HepG2 (cell line): Measurements from ENCODE around the gene MTHFR. TPM values are rescaled to one million over a fixed set of nuclear protein-coding genes. Genes with fewer than 3 reads are reported as not detected.
A peak's percentile ranks its signal among the peaks of the same experiment; 100 is the strongest.

ENCODE experiments used
- ATF7 ChIP-seq, 2 experiments: fragments of 450-650 bp in 1 of 2; sonication (generic) in 1 of 2; formaldehyde crosslinking in 1 of 2; IDR thresholded peaks; 2 replicates each; pipeline versions ENCODE4 v1.4.0 to v1.6.1; 2016 to 2020; ENCODE audit warnings: antibody characterized with exemption in 1 of 2, mild to moderate bottlenecking in 1 of 2, missing genetic modification reagents in 1 of 2
- PRDM10 ChIP-seq: sonication (generic); formaldehyde crosslinking; IDR thresholded peaks from 2 replicates; pipeline ENCODE4 v1.4.0; 2020; ENCODE audit warnings: low read depth, missing genetic modification reagents
- SP5 ChIP-seq: IDR thresholded peaks from 2 replicates; pipeline ENCODE4 v1.6.1; 2016; ENCODE audit warnings: low read depth, borderline replicate concordance
- SPEN ChIP-seq: sonication (generic); formaldehyde crosslinking; IDR thresholded peaks from 2 replicates; pipeline ENCODE4 v1.5.1; 2020; ENCODE audit warnings: low read depth, mild to moderate bottlenecking, missing genetic modification reagents
- TGIF2 ChIP-seq: IDR thresholded peaks from 2 replicates; pipeline ENCODE4 v1.6.1; 2016; ENCODE audit warnings: control low read depth, missing compliant biosample characterization
- ZFP36L2 ChIP-seq: sonication (generic); formaldehyde crosslinking; IDR thresholded peaks from 2 replicates; pipeline ENCODE4 v1.4.0; 2020; ENCODE audit warnings: missing genetic modification reagents
- ZHX2 ChIP-seq, 2 experiments: sonication (generic) in 1 of 2; formaldehyde crosslinking in 1 of 2; IDR thresholded peaks; 2 replicates each; pipeline versions ENCODE4 v1.6.1 to v1.9.0; 2014 to 2022; ENCODE audit warnings: antibody characterized with exemption in 1 of 2, borderline replicate concordance in 1 of 2, inconsistent platforms in 1 of 2, low read depth in 1 of 2, missing genetic modification reagents in 1 of 2
- ZNF276 ChIP-seq: sonication (generic); formaldehyde crosslinking; IDR thresholded peaks from 2 replicates; pipeline ENCODE4 v1.4.0; 2020; ENCODE audit warnings: mild to moderate bottlenecking, low read depth, missing genetic modification reagents
- ZNF282 ChIP-seq: fragments of 450-650 bp; IDR thresholded peaks from 2 replicates; pipeline ENCODE4 v1.6.1; 2018; ENCODE audit not compliant: partially characterized antibody
- ZNF326 ChIP-seq: sonication (generic); formaldehyde crosslinking; IDR thresholded peaks from 2 replicates; pipeline ENCODE4 v1.4.0; 2020; ENCODE audit warnings: missing genetic modification reagents, borderline replicate concordance
- ZNF431 ChIP-seq: sonication (generic); formaldehyde crosslinking; IDR thresholded peaks from 2 replicates; pipeline ENCODE4 v1.9.0; 2022; ENCODE audit warnings: missing genetic modification reagents, low read depth, mild to moderate bottlenecking, borderline replicate concordance
- ZNF800 ChIP-seq: sonication (generic); formaldehyde crosslinking; IDR thresholded peaks from 2 replicates; pipeline ENCODE4 v1.4.0; 2020; ENCODE audit warnings: missing genetic modification reagents
- polyA plus RNA-seq, 8 experiments: library from polyadenylated mRNA; depleted of rRNA in 3 of 8; stranded (reverse) in 7 of 8; unstranded in 1 of 8; fragments of >200 nt; fragmentation: Illumina TruSeq in 4 of 8; extraction: Trizol in 4 of 8; gene quantifications; 2 replicates each; pipeline versions ENCODE4 v1.2.1 to v1.2.3, GENCODE V29; 2011 to 2016; ENCODE audit warnings: low read depth in 4 of 8, missing spikeins in 1 of 8, mixed read lengths in 1 of 8; ENCODE audit not compliant: insufficient read depth in 1 of 8
- total RNA-seq, 5 experiments: library from RNA; depleted of rRNA; stranded (reverse); fragments of >200 nt; fragmentation: Illumina TruSeq; extraction: Trizol; gene quantifications; 2 replicates each; pipeline ENCODE4 v1.2.3, GENCODE V29; 2016; ENCODE audit warnings: low read depth in 1 of 5

Gene MTHFR
- total and polyA plus RNA-seq, 2 of the 13 experiments (the other 11 are each of a cell fraction or from before 2014, with no cell fraction given): 3.8 to 8.2 TPM

GRCh38 chr1:11802973-11803885, 2.5 kb downstream of the MTHFR start (continued):
- TF ChIP-seq PRDM10 (CRISPR knock-in tag) (peak; percentile 19; the same call in 1 of the 2 replicates), SP5 (CRISPR knock-in tag) (peak; percentile 70; the same call in 1 of the 2 replicates), ZNF326 (CRISPR knock-in tag) (no peak), ZNF431 (CRISPR knock-in tag) (no peak), ZNF800 (CRISPR knock-in tag) (no peak), ZFP36L2 (CRISPR knock-in tag) (no peak), ZNF276 (CRISPR knock-in tag) (0 out of 2 replicates have a peak, but pooled peaks have one; percentile 7), ZNF282 (no peak), TGIF2 (CRISPR knock-in tag) (0 out of 2 replicates have a peak, but pooled peaks have one; percentile 29), SPEN (CRISPR knock-in tag) (peak; percentile 23; the same call in 1 of the 2 replicates), ZHX2 (IDR thresholded peaks at IDR 0.05; ENCODE audit: low read depth) (no peak), ZHX2 (CRISPR knock-in tag; IDR thresholded peaks at IDR 0.05; ENCODE audit: borderline replicate concordance) (no peak), ATF7 (IDR thresholded peaks at IDR 0.05) (no peak), ATF7 (CRISPR knock-in tag; IDR thresholded peaks at IDR 0.05) (no peak)
